Measurements from ENCODE around the gene RRP8.

Gene RRP8

GRCh38 chr11:6567371-6567745 lies 36.1 kb downstream of the RRP8 start:
- no peak for DNase-seq (ENCODE audit: low read depth)

- DNase-seq (ENCODE audit: low read depth), result no peak
Measured at GRCh38 chr11:6566704-6567370, 36.6 kb downstream of the RRP8 start.

DNA sequence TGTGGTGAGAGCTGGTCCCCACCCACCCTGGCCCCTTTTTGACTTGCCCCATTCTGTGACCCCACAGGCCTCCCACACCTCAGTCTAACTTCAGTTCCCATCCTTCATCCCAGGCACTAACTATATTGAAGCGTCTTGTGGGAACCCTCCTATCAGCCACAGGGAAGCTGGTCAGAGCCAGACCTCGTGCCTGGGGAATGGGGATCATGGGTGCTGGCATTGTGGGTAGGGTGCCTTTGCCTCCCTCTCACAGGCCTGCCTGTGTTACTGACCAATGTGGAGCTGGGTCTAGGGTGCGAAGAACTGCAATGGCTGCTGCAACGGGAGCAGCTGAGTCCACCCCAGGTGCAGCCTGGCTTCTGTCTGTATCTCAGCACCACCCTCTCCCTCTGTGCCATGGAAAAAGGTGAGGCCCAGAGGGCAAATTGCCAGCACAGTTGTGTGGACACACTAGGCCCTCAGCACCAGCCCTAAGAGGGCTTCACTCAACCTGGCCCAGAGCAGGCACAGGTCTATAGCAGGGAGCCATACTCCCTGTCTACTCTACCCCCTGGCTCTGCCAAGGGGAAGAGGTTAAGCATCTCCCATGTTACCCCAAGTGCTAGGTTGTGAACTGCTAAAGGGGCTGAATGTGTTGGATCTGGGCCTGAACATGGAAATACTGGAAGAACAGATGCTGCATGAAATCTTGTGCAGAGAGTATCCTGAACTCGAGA lies 37.3 kb downstream of the RRP8 start:
- no peak for DNase-seq (ENCODE audit: low read depth)

- no peak for DNase-seq (ENCODE audit: low read depth)
Measured at GRCh38 chr11:6565325-6565724, 38.1 kb downstream of the RRP8 start.

DNA sequence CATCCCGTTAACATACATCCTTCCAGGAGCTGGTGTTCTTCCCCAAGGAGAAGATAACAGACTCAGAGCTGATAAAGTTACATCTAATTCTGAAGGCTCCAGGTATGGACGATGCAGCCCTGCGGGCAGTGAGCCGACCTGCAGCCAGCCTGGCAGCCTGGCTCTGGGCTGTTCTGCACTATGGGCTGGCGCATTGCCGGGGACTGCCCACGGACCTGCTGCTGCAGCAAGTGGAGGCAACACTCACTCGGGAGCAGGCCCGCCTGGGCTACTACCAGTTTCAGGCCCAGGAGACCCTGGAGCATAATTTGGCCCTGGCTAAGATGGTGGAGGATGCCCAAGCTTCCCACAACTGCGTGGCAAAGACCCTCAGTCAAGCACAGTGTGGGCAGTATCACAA lies 39.7 kb downstream of the RRP8 start:
- no peak for DNase-seq (ENCODE audit: low read depth)

DNA sequence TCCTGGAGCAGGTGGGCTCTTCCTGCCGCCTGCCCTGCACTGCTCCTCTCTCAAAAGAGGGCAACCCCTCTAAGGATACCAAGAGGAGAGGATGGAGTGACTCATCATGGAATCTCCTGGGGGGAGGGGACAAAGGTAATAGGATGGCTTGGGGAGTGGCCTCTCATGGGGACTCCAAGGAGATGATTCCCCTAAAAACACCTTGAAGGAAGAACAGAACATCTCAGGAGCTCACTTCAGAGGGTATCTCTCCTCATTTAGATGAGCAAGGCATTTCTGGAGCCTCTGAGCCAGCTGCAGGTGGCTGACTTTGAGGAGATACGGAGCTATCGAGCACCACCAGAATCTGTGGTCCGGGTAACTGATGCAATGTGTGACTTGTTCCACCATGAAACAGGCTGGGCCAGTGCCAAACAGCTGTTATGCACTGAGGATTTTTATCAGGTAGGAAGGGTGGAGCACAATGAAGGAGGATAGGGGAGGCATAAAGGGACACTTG lies 40.2 kb downstream of the RRP8 start:
- no peak for DNase-seq (ENCODE audit: low read depth)

GRCh38 chr11:6561288-6561687 lies 42.1 kb downstream of the RRP8 start:
- DNase-seq (ENCODE audit: low read depth), result no peak

DNA sequence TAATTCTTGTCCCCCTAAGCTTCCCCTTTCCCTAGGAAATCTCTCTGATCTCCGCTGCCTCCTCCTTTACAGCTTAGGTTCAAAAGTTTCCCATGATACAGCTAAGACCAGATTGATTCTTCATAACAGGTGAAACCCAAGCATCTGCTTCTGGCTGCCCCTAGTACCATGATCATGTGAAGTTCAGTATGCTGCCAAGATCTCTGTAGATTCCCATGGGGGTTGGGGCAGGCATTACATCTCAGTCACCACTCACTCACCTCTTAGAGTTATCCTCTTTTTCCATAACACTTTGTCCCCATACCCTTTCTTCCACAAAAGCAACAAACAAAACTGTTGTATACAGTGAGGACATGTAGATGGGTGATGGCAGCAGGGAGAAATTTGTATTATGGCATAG lies 44.0 kb downstream of the RRP8 start:
- DNase-seq (ENCODE audit: low read depth), result no peak

DNA sequence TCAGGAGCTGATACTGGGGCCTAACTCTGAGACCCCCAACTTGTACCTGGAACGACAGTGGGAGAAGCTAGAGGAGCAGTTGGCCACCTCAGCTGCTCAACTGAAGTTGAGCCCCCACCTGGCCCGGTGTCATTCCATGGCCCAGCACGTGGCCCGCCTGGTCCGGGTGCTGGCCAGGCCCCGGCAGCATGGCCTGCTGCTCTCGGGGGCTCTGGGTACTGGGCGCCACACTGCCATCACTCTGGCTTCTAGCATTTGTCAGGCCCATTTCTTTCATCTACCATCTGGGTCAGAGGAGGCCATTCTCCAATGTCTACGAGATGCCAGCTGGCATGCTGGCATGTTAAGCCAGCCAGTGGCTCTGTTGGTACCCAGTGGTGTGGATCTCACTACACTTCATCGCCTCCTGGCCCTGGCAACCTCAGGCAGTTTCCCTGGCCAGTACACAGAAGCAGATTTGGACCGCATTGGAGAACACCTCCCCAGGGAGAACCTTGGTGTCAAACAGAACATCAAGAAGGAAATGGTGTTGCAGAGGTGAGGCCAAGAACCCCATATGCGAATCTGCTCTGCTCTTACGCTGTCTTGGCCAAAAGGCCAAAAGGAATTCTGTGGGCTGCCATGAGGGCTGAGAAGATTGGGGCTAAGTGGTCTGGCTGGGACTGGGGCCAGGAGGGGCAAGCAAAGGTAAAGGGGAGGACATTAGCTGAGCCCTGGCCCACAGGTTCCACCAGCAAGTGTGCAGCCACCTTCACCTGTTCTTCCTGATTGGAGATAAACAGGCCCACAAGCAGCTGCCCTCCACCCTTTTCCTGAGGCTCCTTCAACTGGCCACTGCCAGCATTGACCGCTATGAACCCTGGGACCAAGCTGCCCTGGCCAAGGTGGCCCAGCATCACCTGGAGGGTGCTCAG lies 45.4 kb downstream of the RRP8 start:
- no peak for DNase-seq (ENCODE audit: low read depth)

- no peak for DNase-seq (ENCODE audit: low read depth)
Measured at GRCh38 chr11:6557063-6557462, 46.4 kb downstream of the RRP8 start.

GRCh38 chr11:6556139-6556949 lies 47.1 kb downstream of the RRP8 start:
- DNase-seq (ENCODE audit: low read depth), result no peak

DNA sequence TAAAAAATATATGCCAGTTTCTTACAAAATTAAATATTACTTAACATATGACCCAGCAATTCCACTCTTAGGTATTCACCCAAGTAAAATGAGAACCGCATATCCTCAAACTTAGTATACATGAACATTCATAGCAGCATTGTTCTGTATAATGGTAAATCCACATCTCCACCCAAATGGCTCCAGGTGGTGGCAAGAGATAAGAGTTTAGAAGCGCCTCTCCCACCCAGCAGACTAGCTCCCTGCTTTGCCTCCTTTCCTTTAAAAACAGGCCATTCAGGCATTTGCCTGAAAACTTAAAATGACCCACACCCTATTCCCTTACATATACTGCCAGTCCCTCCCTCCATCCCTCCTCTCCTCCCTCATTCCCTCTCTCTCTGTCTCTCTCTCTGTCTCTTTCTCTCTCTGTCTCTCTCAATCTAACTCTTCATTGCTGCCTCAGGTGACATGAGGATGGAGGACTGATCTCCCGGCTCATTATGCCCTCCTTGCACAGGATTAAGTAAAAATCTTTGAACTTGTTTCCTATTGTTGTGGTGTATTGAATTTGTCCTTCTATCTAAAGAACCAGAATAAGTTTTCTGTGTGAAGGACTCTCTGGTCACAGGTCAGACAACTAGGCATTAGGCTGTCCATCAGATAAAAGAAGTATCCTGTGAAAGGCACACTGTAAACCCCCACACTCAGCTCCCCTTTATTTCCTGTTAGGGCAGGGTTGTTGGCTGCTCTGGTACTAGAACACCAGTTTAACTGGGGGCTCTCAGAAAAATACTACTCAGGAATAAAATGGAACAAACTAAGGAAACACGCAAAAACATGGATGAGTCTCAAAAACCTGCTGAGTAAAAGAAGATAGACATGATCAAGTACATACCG lies 48.3 kb downstream of the RRP8 start:
- no peak for DNase-seq (ENCODE audit: low read depth)

DNA sequence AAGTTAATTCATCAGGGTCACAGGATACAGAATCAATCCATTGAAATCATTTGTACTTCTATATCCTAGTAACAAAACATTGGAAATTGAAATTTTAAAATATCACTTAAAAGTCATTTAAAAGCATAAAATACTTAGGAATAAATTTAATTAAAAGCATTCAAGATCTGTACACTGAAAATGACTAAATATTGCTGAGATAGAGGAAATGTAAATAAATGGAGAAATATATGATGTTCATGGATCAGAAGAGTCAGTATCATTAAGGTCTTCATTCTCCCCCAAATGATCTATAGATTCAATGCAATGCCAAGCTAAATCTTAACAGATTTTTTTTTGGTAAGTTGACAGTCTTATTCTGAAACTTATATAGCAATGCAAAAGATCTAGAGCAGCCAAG lies 49.8 kb downstream of the RRP8 start:
- no peak for DNase-seq (ENCODE audit: low read depth)

- no peak for DNase-seq (ENCODE audit: low read depth)
Measured at GRCh38 chr11:6548641-6549040, 54.8 kb downstream of the RRP8 start.

DNA sequence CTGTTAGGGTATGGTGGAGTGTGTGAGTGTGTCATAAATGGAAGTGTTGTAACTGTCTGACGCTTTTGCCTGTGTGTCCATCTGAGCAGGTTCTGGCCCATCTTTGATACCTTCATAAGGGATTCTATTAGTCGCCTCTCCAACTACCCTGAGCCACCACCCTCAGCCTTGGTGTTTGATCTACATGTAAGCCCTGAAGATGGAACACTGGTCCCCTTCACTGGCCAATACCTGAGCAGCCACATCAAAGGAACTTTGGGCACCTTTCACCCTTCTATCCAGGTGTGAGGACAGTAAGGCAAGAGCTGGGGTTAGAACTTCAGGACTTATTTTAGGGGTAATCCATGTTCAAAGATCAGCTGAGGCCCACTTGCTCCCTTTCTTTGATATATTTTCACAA lies 55.3 kb downstream of the RRP8 start:
- DNase-seq (ENCODE audit: low read depth), result no peak

DNA sequence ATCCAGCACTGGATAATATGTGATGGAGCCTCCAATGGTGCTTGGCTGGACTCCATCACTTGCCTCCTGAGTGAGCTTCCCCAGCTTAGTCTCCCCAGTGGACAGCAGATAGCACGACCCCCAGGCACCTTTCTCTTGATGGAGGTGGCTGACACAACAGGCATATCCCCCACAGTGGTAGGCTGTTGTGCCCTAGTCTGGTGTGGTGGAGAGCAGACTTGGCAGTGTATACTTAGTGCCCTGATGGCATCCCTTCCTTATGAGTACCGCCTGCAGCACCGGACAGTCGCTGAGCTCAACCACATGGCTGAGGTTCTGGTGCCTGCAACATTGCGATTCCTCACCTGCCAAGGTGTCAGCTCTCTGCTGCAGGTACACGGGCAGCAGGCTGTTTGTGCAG lies 56.2 kb downstream of the RRP8 start:
- no peak for DNase-seq (ENCODE audit: low read depth)

DNA sequence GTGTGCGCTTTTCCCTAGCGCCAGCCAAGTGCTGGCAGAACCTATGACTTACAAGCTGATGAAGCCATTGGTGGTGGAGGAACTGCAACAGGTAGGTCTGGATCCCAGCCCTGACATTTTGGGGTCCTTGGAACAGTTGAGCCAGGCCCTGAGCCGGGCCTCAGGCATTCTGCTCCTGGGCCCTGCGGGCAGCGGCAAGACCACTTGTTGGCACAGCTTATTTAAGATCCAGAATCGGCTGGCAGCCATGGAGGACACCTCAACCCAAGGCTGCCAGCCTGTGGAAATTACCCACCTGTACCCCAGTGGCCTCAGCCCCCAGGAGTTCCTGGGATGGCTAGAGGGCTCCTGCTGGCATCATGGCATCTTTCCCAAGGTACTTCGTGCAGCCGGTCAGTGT lies 56.7 kb downstream of the RRP8 start:
- DNase-seq (ENCODE audit: low read depth), result no peak

DNA sequence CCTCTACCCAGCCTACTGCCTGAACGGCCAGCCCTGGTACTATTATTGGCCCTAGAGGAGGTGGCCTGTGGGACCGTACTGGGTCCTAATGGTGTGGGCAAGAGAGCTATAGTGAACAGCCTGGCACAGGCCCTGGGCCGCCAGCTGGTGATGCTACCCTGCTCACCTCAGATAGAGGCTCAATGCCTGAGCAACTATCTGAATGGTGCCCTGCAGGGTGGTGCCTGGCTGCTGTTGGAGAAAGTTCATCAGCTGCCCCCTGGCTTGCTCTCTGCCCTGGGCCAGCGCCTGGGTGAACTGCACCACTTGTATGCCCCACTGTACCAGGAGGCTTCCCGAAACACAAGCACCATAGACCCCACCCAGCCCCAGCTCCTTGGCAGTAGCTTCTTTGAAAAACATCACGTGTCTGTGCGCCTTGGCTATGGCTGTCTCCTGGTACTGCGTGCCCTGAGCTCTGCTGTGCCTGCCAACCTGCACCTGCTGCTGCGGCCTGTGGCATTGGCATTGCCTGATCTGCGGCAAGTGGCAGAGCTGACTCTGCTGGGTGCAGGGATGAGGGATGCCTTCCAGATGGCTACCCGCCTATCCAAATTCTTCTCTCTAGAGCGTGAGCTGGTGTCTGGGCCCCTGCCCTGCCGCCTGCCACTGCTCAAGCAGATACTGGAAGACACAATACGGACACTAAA lies 57.4 kb downstream of the RRP8 start:
- DNase-seq (ENCODE audit: low read depth), result no peak

Measured in stromal cell of bone marrow (primary cell).